H1 (cell line): ENCODE measurements around the gene OR10X1. TPM values are rescaled to one million over a fixed set of nuclear protein-coding genes. Genes with fewer than 3 reads are reported as not detected.

Experiments
- BRCA1 ChIP-seq: IDR thresholded peaks from 2 replicates; pipeline ENCODE4 v1.6.1; 2012; ENCODE audit warnings: low read depth, low read length, improper control_type of control experiment
- GABPA ChIP-seq: IDR thresholded peaks from 2 replicates; pipeline ENCODE4 v1.6.1; 2011; ENCODE audit warnings: mild to moderate bottlenecking, low read length, moderate library complexity, borderline replicate concordance; ENCODE audit not compliant: insufficient read depth
- RAD21 ChIP-seq, 2 experiments: IDR thresholded peaks in 1 of 2; conservative IDR thresholded peaks in 1 of 2; 2 replicates each; pipeline ENCODE4 v1.6.1; 2011; ENCODE audit warnings: low read depth in 2 of 2, low read length in 2 of 2, improper control_type of control experiment in 1 of 2, inconsistent platforms in 1 of 2, mild to moderate bottlenecking in 1 of 2, moderate library complexity in 1 of 2
- polyA plus RNA-seq, 7 experiments: library from polyadenylated mRNA; depleted of rRNA in 3 of 7; stranded (reverse) in 5 of 7; unstranded in 2 of 7; fragments of >200 nt in 5 of 7; fragments of 200-250 nt in 2 of 7; gene quantifications; 1 replicate in 5 of 7; 2 replicates in 1 of 7; 4 replicates in 1 of 7; pipeline versions ENCODE4 v1.2.1 to v1.2.3, GENCODE V29; 2011 to 2013; ENCODE audit warnings: missing spikeins in 2 of 7, mixed read lengths in 2 of 7
- total RNA-seq: library from RNA; stranded (reverse); fragmentation: NEBNext Ultra II Directional; extraction: Animal tissue kit (Norgen Biotek cat#: 25700); gene quantifications from 2 replicates; pipeline ENCODE4 v1.2.1, GENCODE V29; 2021
- TF ChIP-seq, protein P1 (sequence below), 3 experiments: IDR thresholded peaks; 1 replicate in 2 of 3; 2 replicates in 1 of 3; pipeline versions ENCODE4 v1.5.1 to v1.6.1; 2011; ENCODE audit warnings: low read length in 3 of 3, mild to moderate bottlenecking in 3 of 3, inconsistent platforms in 2 of 3, low read depth in 1 of 3, moderate library complexity in 1 of 3; ENCODE audit not compliant: insufficient read depth in 1 of 3; ENCODE audit errors: control extremely low read depth in 1 of 3

The OR10X1 gene
- total and polyA plus RNA-seq, 2 of the 8 experiments (the other 6 are each of a cell fraction or from before 2014, with no cell fraction given) = not detected

DNA sequence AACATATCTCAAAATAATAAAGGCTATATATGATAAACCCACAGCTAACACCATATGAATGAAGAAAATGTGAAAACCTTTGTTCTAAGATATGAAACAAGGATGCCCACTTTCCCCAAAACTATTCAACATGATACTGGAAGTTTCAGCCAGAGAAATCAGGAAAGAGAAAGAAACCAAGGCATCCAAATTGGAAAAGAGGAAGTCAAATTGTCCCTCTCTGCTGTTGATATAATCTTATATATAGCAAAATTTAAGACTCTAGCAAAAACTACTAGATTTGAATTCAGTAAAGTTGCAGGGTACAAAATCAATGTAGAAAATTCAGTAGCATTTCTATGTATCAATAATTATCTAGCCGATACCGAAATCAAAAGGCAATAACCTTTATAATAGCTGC lies 21.0 kb upstream of the OR10X1 start (continued):
- TF ChIP-seq RAD21 (IDR thresholded peaks at IDR 0.05 in 1 of 2, conservative IDR thresholded peaks at IDR 0.05 in 1 of 2; ENCODE audit: low read depth in 2 of 2, low read length in 2 of 2) = no peak
- TF ChIP-seq GABPA = no peak
- no peak for TF ChIP-seq BRCA1
- TF ChIP-seq, protein P1, sequence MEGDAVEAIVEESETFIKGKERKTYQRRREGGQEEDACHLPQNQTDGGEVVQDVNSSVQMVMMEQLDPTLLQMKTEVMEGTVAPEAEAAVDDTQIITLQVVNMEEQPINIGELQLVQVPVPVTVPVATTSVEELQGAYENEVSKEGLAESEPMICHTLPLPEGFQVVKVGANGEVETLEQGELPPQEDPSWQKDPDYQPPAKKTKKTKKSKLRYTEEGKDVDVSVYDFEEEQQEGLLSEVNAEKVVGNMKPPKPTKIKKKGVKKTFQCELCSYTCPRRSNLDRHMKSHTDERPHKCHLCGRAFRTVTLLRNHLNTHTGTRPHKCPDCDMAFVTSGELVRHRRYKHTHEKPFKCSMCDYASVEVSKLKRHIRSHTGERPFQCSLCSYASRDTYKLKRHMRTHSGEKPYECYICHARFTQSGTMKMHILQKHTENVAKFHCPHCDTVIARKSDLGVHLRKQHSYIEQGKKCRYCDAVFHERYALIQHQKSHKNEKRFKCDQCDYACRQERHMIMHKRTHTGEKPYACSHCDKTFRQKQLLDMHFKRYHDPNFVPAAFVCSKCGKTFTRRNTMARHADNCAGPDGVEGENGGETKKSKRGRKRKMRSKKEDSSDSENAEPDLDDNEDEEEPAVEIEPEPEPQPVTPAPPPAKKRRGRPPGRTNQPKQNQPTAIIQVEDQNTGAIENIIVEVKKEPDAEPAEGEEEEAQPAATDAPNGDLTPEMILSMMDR (IDR thresholded peaks at IDR 0.05; ENCODE audit: control extremely low read depth in 1 of 3, insufficient read depth in 1 of 3, low read depth in 1 of 3, low read length in 3 of 3) = no peak
- TF ChIP-seq, all 59 proteins: peak for 0
